ENCODE data around the gene GRXCR1. TPM values are rescaled to one million over a fixed set of nuclear protein-coding genes. Genes with fewer than 3 reads are reported as not detected.

GRXCR1 gene
- polyA plus RNA-seq, 1 of the 3 experiments (the other 2 are of a cell fraction) = not detected

GRCh38 chr4:42895452-42895851, 2.9 kb downstream of the GRXCR1 start:
- Histone ChIP-seq H4K20me1 (ENCODE audit: insufficient read depth) (no peaks in the 10 kb centered on the region), H3K36me3 (replicated peaks in 1 of 2; ENCODE audit: control insufficient read depth in 1 of 2, insufficient read depth in 2 of 2, low read length in 1 of 2) (no peaks in the 10 kb centered on the region), H2AFZ (ENCODE audit: low read depth) (no peak overlapping the region), H3K4me3 (ENCODE audit: low read depth in 2 of 2, low read length in 1 of 2) (no peak overlapping the region), H3K9ac (no peak overlapping the region), H3K9me3 (no peaks in the 10 kb centered on the region), H3K4me2 (no peak overlapping the region), H3F3A (replicated peaks; ENCODE audit: insufficient read depth) (no peaks in the 10 kb centered on the region), H3K9me2 (no peaks in the 10 kb centered on the region), H3K27ac (ENCODE audit: low read depth in 2 of 2, low read length in 1 of 2) (no peak overlapping the region), H3K4me1 (ENCODE audit: control insufficient read depth in 1 of 2, insufficient read depth in 2 of 2, low read depth in 1 of 2, low read length in 1 of 2) (no peaks in the 10 kb centered on the region), H3K27me3 (ENCODE audit: insufficient read depth) (no peaks in the 10 kb centered on the region), H3K79me2 (ENCODE audit: insufficient read depth) (no peaks in the 10 kb centered on the region)
- TF ChIP-seq FOXM1 (IDR thresholded peaks at IDR 0.05; ENCODE audit: low read depth) (no peak), ELF1 (IDR thresholded peaks at IDR 0.05) (no peak), RCOR1 (IDR thresholded peaks at IDR 0.05; ENCODE audit: low read length) (no peak), ZBTB33 (IDR thresholded peaks at IDR 0.05; ENCODE audit: borderline replicate concordance, low read depth) (no peak), EZH2phosphoT487 (IDR thresholded peaks at IDR 0.05; ENCODE audit: borderline replicate concordance, low read depth) (no peak), FOSL2 (IDR thresholded peaks at IDR 0.05; ENCODE audit: borderline replicate concordance, low read depth) (no peak), NFIC (IDR thresholded peaks at IDR 0.05; ENCODE audit: borderline replicate concordance) (no peak)
- ChIA-PET POLR2A (no interaction called here), CTCF (no interaction called here)
- DNase-seq = no peak

GRCh38 chr4:42904986-42905385, 12.5 kb downstream of the GRXCR1 start:
- no peaks in the 10 kb centered on the region for H3K27me3 ChIP-seq (ENCODE audit: insufficient read depth)
- H3K9ac ChIP-seq = no peak overlapping the region
- CTCF ChIA-PET = interaction anchor here (0.6 to 1.0 kb wide), 3 partner anchors 21 to 372 kb away, joined by 3 read pairs; no protein-coding TSS in a partner anchor
- no peak overlapping the region for H3K4me2 ChIP-seq
- H2AFZ ChIP-seq (ENCODE audit: low read depth) = no peak overlapping the region
- H3K9me3 ChIP-seq = no peaks in the 10 kb centered on the region
- POLR2A ChIA-PET = no interaction called here
- no peaks in the 10 kb centered on the region for H4K20me1 ChIP-seq (ENCODE audit: insufficient read depth)
- WGBS (ENCODE audit: low lambda C conversion rate) = 33% methylated on average over 5 of the region's 5 CpGs
- no peak overlapping the region for H3K4me3 ChIP-seq (ENCODE audit: low read depth in 2 of 2, low read length in 1 of 2)
- TF ChIP-seq MEF2A (IDR thresholded peaks at IDR 0.05; ENCODE audit: borderline replicate concordance, low read depth) = no peak
- no peak for TF ChIP-seq JUND (IDR thresholded peaks at IDR 0.05)
- no peak for TF ChIP-seq TCF12 (IDR thresholded peaks at IDR 0.05)
- no peak for TF ChIP-seq CHD2 (IDR thresholded peaks at IDR 0.05; ENCODE audit: low read length, partially characterized antibody)
- no peak for TF ChIP-seq USF2 (IDR thresholded peaks at IDR 0.05; ENCODE audit: borderline replicate concordance, low read depth, low read length)
- no peak for TF ChIP-seq GATA2 (CRISPR knock-in tag; IDR thresholded peaks at IDR 0.05)
- no peak for TF ChIP-seq RFX5 (IDR thresholded peaks at IDR 0.05; ENCODE audit: low read length)
- no peak for TF ChIP-seq TEAD4 (IDR thresholded peaks at IDR 0.05; ENCODE audit: borderline replicate concordance, insufficient read depth)
- TF ChIP-seq SIN3A (IDR thresholded peaks at IDR 0.05; ENCODE audit: borderline replicate concordance, low read depth, low read length) = no peak
- TF ChIP-seq REST (IDR thresholded peaks at IDR 0.05; ENCODE audit: low read depth, low read length) = no peak
- no peak for TF ChIP-seq FOSL2 (IDR thresholded peaks at IDR 0.05; ENCODE audit: borderline replicate concordance, low read depth)
- no peak for TF ChIP-seq RCOR1 (IDR thresholded peaks at IDR 0.05; ENCODE audit: low read length)
- TF ChIP-seq CTCF (IDR thresholded peaks at IDR 0.05) = no peak
- TF ChIP-seq EP300 (IDR thresholded peaks at IDR 0.05; ENCODE audit: borderline replicate concordance in 1 of 2, low read depth in 1 of 2, low read length in 1 of 2) = no peak
- no peak for DNase-seq
- no peaks in the 10 kb centered on the region for H3K9me2 ChIP-seq
- H3F3A ChIP-seq (replicated peaks; ENCODE audit: insufficient read depth) = no peaks in the 10 kb centered on the region
- H3K27ac ChIP-seq (ENCODE audit: low read depth in 2 of 2, low read length in 1 of 2) = no peak overlapping the region
- H3K36me3 ChIP-seq (replicated peaks in 1 of 2; ENCODE audit: control insufficient read depth in 1 of 2, insufficient read depth in 2 of 2, low read length in 1 of 2) = no peaks in the 10 kb centered on the region
- peaks cover 0 to 10% of the 10 kb centered on the region in 2 experiments; a peak in 1 of 4 replicates for H3K4me1 ChIP-seq (ENCODE audit: control insufficient read depth in 1 of 2, insufficient read depth in 2 of 2, low read depth in 1 of 2, low read length in 1 of 2)
- no peaks in the 10 kb centered on the region for H3K79me2 ChIP-seq (ENCODE audit: insufficient read depth)

All from SK-N-SH (cell line).